CD4-positive, alpha-beta T cell treated with Interleukin-21 for 1 hour (primary cell): Measurements from ENCODE around the gene TMEM89.

Experiments used
- DNase-seq: peaks from one replicate; pipeline ENCODE4 v3.0.0-alpha.2; 2020

The TMEM89 gene

GRCh38 chr3:48585411-48585810 lies 36.2 kb downstream of the TMEM89 start:
- DNase-seq = no peak

DNA sequence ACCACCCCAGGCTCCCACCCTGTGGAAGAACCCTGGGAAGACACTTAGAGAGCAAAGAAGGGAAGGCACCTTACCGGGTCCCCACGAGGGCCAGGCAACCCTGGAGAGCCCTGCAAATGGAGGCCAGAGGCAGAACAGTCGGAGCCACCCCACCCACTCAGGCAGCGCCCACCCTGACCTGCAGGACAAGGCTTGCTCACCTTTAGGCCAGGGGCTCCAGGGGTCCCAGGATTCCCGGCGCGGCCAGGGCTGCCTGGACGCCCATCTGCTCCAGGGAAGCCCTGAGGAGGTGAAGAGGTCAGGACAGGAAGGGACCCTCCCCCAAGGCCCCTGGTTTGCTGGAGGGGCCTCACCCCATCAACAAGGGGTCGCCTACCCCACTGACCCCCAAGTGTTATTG lies 36.7 kb downstream of the TMEM89 start:
- DNase-seq = no peak

GRCh38 chr3:48581621-48582481 lies 39.7 kb downstream of the TMEM89 start:
- DNase-seq = no peak

DNA sequence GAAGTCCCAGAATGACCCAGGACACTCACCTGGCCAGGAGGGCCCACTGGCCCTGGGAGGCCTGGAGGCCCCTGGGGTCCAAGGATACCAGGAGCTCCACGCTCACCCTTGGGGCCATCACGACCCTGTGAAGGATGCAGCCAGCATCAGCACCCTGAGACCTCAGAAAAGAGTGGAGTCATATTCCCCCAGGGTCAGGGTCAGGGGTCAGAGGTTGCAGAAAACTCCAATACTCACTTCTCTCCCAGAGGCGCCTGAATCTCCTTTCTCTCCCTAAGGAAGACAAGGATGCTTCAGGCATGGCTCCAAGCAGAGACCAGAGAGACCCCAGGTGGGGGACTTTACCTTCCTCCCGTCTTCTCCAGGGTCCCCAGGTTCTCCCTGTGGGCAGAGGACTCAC lies 44.9 kb downstream of the TMEM89 start:
- DNase-seq = no peak

DNA sequence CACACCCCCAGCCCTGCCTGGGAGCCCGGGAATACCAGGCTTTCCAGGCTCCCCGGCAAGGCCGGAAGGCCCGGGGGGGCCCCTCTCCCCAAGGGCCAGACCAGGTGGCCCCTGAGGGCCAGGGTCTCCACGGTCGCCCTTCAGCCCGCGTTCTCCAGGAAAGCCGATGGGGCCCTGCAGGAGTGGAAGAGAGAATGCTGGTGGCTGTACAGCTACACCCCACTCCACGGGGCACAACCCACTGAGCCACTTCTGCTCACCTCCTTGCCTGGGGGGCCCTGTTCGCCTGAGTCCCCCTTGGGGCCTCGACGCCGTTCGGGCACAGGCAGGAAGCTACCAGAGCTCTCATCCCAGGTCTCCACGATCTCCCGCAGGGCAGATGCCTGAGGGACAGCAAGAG lies 46.2 kb downstream of the TMEM89 start:
- DNase-seq = no peak

- DNase-seq = no peak
These were observed 47.5 kb downstream of the TMEM89 start for GRCh38 chr3:48573973-48574585.

- no peak for DNase-seq
These were observed 49.1 kb downstream of the TMEM89 start for GRCh38 chr3:48572517-48572916.

DNA sequence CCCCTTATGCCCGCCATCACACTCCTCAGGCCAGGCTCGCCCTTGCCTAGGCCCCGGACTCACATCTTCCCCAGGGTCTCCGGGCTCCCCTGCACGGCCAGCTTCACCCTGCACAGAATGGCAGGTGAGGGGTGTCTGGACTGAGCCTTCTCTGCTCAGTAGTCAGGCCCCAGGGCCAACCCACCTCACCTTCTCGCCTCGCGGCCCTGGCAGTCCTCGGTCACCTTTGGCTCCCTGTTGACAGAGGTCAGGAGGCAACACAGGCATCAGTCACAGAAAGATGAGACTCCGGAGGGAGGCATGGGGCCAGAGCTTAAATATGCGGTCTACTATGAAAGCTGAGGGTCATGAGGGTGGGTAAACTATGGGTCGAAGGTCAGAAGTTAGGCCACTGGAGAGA lies 49.6 kb downstream of the TMEM89 start:
- DNase-seq = no peak
